Measurements from ENCODE around the gene B3GALT2. TPM values are rescaled to one million over a fixed set of nuclear protein-coding genes. Genes with fewer than 3 reads are reported as not detected.

B3GALT2 gene
- total RNA-seq, 3 donors from 2014 or later (not counting 1 experiment from before 2014, with no cell fraction given) = not detected

GRCh38 chr1:193140254-193140653 is 46.2 kb downstream of the B3GALT2 start:
- ATAC-seq = no peak
- DNase-seq = no peak
- TF ChIP-seq CTCF (IDR thresholded peaks at IDR 0.05) = no peak
- 94% methylated on average over 7 of the region's 7 CpGs for WGBS (ENCODE audit: insufficient coverage)
- Histone ChIP-seq H3K36me3 (ENCODE audit: control insufficient read depth, insufficient read depth, low read length) (peaks cover 69% of the 10 kb centered on the region), H3K4me3 (ENCODE audit: low read length) (no peak overlapping the region), H3K9me3 (ENCODE audit: control insufficient read depth, insufficient read depth, low read length) (no peaks in the 10 kb centered on the region), H3K27ac (ENCODE audit: low read length) (no peak overlapping the region), H3K4me1 (ENCODE audit: control insufficient read depth, insufficient read depth, low read length) (no peaks in the 10 kb centered on the region), H3K27me3 (ENCODE audit: control insufficient read depth, insufficient read depth, low read length) (no peaks in the 10 kb centered on the region)
- intact Hi-C loops (cut with micrococcal nuclease) = no loop called here
- peaks cover 7 to 11% of the 10 kb centered on the region in 2 donors for H3K4me1 Mint-ChIP-seq
- H3K27ac Mint-ChIP-seq = no peak overlapping the region
- no peaks in the 10 kb centered on the region for H3K9me3 Mint-ChIP-seq
- H3K27me3 Mint-ChIP-seq (ENCODE audit: low read depth in 2 of 2) = no peaks in the 10 kb centered on the region
- H3K36me3 Mint-ChIP-seq = peaks cover 13% of the 10 kb centered on the region
- no peak overlapping the region for H3K4me3 Mint-ChIP-seq

GRCh38 chr1:193131266-193131860 is 55.0 kb downstream of the B3GALT2 start:
- H3K4me1 ChIP-seq (ENCODE audit: control insufficient read depth, insufficient read depth, low read length) = no peaks in the 10 kb centered on the region
- H3K36me3 ChIP-seq (ENCODE audit: control insufficient read depth, insufficient read depth, low read length) = peaks cover 45% of the 10 kb centered on the region
- H3K4me3 ChIP-seq (ENCODE audit: low read length) = no peak overlapping the region
- intact Hi-C loops (cut with micrococcal nuclease) = no loop called here
- no peaks in the 10 kb centered on the region for H3K27me3 ChIP-seq (ENCODE audit: control insufficient read depth, insufficient read depth, low read length)
- peaks cover 17% of the 10 kb centered on the region for H3K36me3 Mint-ChIP-seq
- 82% methylated on average over 2 of the region's 2 CpGs for WGBS (ENCODE audit: insufficient coverage)
- no peaks in the 10 kb centered on the region for H3K9me3 ChIP-seq (ENCODE audit: control insufficient read depth, insufficient read depth, low read length)
- no peak overlapping the region for H3K27ac ChIP-seq (ENCODE audit: low read length)
- H3K4me1 Mint-ChIP-seq = peaks cover 24 to 25% of the 10 kb centered on the region in 2 donors
- peak in 1 of 3 donors; percentile 18 for ATAC-seq
- no peak for DNase-seq
- H3K9me3 Mint-ChIP-seq = no peaks in the 10 kb centered on the region
- H3K4me3 Mint-ChIP-seq = no peak overlapping the region
- peak overlapping the region; percentile 2 to 48 for H3K27ac Mint-ChIP-seq
- no peak for TF ChIP-seq CTCF (IDR thresholded peaks at IDR 0.05)
- H3K27me3 Mint-ChIP-seq (ENCODE audit: low read depth in 2 of 2) = no peaks in the 10 kb centered on the region

Other genes starting within 250 kb of the B3GALT2 start
- 10 to 100 TPM; 44.3 to 53.9 (median 51.9) TPM for gene UCHL5, start 127.3 kb downstream of the B3GALT2 start, total RNA-seq
- 10 to 100 TPM; 74.3 to 95.5 (median 78.9) TPM for gene RO60, start 127.0 kb downstream of the B3GALT2 start, total RNA-seq
- 10 to 100 TPM in 1 of 3 donors, 1 to 10 TPM in 2; 7.7 to 11.3 (median 9.5) TPM for gene GLRX2, start 81.2 kb downstream of the B3GALT2 start, total RNA-seq
- gene CDC73, start 64.6 kb downstream of the B3GALT2 start, total RNA-seq = 10 to 100 TPM; 73.2 to 86.0 (median 82.6) TPM

Data from natural killer cell (primary cell).